Activated CD4-positive, alpha-beta T cell treated with anti-CD3 and anti-CD28 coated beads for 4 hours (primary cell): Measurements from ENCODE around the gene IGF1.
"Not testable (repeated sequence)": the region's sequence is repeated elsewhere in the genome, so short reads cannot be mapped to it uniquely, and the experiment has no call there.

Source experiments
- DNase-seq, 2 donors: peaks; one replicate each; pipeline ENCODE4 v3.0.0-alpha.2; 2020

IGF1 gene

DNA sequence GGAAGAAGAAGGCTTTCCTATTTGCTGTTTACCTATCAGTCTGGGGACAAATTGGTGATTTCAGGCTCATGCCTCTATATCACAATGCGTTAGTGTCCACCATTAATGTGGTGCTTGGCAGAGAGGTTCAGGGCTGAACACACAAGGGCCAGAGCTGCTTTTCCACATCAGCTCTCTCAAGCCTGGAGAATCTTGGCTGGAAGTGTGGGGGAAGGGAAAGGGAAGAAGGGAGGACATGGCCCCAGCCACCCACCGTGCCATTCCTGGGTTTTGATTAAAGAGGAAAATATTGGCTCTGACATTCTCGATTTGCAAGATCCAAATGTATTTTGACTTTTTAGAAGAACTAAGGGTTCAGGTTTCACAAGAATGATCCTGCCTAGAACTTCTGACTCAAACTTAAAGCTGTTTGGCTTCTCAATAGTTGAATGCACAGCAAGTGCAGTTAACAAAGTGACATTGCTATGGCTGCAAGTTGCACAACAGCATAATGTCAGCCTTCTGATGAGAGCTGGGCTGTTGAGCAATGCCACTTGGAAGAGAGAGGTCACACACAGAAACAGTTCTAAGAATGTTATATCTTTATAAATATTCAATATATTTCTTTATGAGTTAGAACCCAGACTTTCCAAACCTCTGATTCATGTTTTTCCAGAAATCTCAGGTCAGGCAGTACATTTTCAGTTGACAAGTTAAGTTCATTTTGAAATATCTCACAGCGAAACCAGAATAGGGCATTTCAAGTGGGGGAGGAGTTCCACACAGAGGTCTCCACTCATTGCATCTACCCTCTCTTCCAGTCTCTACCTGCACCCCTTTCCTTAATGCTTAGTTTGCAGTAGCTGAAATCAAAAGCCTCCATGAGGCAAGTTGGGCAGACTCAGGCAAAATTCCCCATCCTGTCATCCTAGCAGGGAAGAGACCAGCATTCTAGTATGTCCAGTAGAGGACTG lies 25.3 kb downstream of the IGF1 start:
- no peak for DNase-seq

DNA sequence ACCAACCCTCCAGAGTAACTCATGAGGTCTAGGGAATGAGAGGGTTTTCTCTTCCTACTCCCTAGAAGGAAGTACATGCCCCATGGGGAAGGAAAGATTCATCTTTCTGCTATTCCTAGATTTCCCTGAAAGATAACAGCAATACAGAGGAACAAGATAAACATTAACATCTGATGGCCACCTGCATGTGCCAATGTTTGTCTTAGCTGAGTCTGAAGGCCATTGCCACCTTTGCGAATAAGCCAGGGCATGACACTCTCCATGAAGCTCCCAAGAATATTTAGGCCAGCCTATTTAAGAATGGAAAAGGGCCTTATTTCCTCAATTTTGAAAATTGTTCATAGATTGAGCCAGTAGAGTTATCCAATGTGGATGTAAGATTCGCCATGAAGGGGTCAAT lies 26.0 kb downstream of the IGF1 start:
- no peak for DNase-seq

DNA sequence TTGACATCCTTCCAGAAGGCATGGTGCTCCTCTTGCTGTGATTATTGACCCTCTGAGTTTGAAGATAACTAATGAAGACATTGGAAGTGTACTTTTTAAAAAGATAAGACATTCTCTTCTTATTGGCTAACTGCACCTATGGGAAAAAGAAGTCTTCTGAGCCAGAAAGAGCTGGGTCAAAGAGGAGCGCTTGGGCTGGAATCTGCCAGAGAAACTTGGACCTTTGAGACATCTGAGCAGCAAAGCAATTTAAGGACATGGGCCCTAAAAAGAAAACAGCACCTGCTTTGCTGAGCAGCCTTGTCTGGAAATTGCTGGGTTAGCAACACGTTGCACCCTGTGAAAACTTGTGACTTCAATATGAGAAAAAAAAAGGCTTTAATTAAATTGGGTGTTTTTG lies 27.8 kb downstream of the IGF1 start:
- DNase-seq, result no peak

DNA sequence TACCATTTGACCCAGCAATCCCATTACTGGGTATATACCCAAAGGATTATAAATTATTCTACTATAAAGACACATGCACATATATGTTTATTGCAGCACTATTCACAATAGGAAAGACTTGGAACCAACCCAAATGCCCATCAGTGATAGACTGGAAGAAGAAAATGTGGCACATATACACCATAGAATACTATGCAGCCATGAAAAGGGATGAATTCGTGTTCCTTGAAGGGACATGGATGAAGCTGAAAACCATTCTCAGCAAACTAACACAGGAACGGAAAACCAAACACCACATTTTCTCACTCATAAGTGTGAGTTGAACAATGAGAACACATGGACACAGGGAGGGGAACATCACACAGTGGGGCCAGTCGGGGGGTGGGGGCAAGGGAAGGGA lies 31.3 kb downstream of the IGF1 start:
- DNase-seq, result not testable (repeated sequence)

DNA sequence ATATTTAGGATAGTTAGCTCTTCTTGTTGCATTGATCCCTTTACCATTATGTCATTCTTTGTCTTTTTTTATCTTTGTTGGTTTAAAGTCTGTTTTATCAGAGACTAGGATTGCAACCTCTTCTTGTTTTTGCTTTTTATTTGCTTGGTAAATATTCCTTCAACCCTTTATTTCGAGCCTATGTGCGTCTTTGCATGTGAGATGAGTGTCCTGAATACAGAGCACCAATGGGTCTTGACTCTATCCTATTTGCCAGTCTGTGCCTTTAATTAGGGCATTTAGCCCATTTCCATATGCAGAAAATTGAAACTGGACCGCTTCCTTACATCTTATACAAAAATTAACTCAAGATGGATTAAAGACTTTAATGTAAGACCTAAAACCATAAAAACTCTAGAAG lies 32.9 kb downstream of the IGF1 start:
- DNase-seq, result not testable (repeated sequence)

DNA sequence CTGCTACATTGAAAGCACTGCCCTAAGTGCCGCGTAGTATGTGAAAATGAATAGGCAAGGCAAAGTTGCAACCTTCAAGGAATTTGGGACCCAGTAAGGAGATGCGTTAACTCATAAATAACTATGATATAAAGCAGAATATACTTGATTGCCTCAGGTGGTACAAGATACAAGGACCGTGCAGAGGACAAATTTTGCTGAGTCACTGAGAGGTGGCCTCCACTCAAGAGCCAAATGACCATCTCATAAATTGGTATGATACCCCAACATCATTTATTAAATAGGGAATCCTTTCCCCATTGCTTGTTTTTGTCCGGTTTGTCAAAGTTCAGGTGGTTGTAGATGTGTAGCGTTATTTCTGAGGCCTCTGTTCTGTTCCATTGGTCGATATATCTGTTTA lies 35.7 kb downstream of the IGF1 start:
- DNase-seq, result no peak

DNA sequence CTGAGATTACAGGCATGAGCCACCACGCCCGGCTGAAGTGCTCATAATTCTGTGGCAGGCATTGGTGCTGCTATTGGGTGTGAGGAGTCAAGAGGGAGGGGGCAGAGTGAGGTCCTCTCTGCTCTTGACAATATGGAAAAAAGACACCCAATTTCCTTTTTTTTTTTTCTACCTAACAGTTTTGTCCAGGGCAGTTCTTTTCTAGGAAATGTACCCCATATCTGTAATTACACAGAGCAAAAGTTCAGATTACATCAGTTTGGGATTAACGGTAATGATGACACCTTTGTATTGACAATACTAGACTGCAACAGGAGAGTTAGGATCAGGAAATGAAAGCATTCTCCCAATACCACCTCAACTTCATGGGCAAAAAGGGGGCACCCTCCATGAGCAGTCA lies 36.3 kb downstream of the IGF1 start:
- no peak for DNase-seq

DNA sequence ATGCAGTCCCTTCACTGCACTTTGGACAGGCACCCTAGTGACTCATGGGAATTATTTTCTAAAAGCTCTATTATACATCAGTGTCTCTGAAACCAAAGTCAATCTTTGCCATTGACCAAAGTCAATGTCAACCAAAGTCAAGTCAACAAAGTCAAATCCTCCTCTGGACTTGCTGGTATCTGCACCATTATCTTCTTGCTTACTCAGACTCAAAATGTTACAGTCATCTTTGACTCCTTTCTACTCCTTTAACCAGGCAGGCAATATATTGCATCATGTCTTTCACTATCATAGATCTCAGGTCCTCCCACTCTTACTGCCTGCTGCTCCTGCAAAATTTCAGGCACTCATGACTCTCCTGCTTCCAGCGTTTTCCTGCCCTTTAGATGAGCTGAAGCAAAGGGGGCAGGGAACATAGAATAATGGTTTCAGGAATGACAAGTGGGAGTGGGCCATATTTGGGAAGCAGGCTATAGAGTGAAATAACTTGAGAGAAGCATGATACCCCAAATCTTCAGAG lies 39.2 kb downstream of the IGF1 start:
- DNase-seq, result no peak

DNA sequence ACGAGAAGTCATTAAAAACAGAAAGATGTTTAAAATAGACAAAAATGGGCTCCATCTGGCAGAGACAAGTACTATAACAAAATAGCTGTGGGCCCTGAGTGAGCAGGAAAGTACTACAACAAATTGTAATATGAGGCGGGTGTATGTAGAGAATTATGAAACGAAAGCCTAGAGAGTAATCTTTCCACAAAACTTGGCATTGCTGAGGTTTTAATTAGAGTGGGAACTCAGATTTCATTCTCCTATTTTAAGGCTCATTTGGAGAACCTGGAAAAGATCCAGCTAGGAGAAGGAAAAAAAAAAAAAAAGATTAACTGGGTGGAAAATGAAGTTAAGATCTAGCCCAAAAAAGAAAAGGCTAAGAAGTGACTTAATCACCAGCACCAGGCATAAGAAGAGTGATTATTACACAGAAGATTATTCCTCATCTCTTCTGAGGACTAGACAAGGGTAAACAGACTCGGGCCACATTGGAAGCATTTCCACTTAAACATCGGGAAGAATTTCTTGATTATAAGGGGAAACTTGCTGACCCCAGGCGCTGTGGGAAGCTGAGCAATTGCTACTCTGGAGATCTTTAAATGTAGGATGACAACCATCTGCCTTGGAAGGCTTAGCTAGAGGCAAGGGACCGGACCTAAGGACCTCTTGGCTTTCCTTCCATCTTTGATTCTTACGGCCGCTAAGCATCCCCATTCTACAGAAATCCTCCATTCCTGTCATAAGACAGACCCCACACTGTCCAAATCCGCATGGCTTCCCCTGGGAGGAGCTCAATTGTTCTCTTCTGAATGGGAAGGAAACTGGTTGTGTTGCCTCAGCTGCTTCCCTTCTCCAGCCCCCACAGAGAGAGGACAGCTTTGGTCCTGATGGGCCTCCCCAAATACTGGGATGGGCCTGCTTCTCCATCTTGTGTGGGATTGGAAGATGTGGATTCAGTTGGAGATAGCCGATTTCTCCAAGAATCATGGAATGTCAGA lies 40.6 kb downstream of the IGF1 start:
- no peak for DNase-seq

DNA sequence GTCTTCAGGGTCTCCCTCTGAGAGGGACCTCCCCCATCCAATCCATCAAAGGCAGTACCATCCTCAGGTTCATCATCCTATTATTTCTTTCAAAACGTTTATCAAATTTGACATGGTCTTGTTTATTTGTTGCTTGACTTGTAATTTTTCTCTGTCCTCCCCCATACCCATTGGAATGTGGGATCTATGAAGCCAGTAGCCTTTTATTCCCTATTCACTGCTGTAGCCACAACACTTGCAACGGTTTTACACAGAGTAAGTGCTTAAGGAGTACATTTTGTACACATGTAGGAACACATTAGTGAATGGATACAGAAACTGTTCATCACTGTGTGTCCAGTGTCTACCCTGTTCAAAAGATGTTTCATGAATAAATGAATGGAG lies 41.5 kb downstream of the IGF1 start:
- no peak for DNase-seq

DNA sequence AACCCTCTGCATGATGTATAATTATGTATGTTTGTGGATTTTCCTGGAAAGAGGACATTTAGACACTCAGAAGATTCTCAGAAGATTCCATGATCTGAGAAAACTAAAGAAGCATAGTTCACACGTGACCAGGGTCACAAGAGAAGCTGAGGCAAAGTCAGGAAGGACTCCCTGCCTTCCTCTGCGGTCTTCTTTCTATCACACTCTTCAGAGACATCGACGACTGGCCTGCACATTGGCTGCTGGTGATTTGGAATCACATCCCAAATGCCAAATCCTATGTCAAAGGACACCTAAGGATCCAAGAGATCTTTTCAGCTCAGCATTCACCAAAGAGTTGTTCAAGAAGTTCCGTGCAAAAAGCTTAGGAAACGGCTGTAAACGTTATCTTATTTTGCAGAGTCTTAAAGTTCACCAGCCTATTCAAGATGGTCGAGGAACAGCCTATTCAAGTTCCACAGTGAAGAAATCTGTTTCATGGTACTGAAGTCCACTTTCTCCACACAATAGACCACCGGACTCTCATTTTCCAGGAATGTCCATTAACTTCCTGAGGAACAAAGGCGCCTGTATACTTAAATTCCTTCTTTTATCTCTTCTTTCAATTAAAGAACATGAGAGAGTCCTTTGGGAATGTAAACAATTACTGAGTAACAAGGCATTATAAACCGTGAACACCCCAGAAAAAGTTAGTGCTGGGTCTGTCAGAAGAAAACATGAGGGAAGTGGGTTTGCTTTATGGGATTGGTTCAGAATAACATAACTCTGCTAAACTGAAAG lies 42.1 kb downstream of the IGF1 start:
- no peak for DNase-seq

DNA sequence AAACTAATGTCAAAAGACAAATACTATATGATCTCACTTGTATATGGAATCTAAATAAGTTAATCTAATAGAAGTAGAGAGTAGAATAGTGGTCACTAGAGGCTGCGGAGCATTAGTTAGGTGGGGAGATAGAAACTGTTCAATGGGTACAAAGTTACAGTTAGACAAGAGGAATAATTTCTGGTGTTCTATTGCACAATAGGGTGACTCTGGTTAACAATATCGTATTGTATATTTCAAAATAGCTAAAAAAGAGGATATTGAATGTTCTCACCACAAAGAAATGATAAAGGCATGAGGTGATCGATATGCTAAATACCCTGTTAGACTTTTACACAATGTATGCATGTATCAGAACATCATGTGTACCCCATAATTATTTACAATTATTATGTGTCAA lies 42.9 kb downstream of the IGF1 start:
- DNase-seq, result no peak

DNA sequence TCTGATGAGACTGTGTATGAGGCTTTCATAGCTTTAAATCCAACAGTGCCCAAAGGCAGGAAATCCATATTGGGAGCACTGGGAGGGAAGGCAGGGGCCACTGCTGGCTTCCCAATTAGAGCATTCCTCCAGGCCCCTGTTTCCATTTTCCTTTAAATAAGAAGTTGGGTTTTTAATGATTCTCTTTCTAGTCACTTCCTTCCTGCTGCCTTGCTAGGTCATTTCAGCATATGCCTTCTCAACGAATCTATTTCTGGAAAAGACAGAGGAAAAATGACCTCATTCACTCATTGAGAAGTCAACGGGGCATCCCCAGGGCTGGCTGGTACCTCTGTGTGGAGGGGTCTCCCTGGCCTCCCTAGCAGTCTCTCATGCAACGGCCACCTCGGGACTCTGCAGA lies 43.5 kb downstream of the IGF1 start:
- no peak for DNase-seq

DNA sequence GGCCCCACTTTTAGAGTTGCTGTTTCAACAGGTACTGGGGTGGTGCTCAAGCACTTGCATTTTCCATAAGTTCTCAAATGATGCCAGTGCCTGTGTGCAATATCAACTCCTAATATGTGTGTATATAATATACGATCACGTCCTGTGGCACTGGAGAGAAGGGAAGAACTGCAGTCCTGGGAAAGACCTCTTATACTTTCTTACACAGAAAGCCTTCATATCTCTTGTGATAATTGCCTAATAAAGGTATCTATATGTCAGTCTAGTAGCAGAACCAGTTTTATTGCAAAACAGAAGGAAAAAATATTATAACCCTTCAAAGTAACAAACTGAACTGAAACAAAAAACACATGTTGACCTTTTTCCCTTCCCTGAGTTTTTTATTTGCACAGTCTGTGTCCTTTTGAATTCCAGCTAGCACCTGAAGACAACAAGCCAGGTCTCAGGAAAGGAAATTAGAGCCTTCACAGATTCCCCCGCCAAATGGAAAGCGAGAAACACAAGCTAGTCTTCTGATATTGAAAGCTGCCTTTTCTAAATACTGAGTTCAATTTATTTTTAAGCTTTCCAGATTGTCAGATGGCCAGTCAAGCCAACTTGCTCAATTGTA lies 44.4 kb downstream of the IGF1 start:
- no peak for DNase-seq

DNA sequence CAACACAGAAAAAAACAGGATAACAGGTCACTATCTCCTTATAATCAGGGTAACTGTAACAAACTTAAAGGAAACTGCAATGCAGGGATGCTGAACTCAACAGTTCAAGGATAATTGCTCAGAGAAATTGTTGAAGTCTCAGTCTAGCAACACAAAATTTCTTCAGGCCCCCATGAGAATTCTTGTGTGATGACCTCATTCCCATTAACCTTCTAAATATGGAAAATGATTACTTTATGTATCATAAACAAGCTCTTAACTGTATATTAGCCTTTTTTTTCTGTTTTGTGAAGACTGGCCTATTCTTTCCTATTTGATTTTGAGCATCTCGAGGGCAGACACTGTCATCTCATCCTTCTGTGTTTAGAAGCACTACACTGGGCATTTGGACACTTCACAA lies 47.1 kb downstream of the IGF1 start:
- DNase-seq, result no peak

DNA sequence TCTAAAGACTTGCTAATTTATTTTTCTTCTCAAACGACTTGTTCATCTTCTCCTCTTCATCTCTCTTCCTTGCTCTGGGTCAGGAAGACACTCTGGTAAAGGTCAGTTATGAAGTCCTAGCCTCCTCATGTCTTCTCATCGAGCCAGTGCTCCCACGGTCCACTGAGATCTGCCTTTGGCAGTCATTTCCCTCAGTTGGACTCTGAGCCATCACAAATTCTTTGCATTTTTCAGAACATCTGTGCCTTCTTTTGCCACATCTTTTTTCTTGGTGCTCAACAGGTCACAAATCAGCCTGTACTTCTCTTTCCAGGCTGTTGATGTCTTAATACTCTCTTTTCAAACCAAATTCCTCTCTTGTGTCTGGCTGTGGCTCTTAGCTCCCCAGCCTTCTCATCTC lies 49.7 kb downstream of the IGF1 start:
- no peak for DNase-seq

DNA sequence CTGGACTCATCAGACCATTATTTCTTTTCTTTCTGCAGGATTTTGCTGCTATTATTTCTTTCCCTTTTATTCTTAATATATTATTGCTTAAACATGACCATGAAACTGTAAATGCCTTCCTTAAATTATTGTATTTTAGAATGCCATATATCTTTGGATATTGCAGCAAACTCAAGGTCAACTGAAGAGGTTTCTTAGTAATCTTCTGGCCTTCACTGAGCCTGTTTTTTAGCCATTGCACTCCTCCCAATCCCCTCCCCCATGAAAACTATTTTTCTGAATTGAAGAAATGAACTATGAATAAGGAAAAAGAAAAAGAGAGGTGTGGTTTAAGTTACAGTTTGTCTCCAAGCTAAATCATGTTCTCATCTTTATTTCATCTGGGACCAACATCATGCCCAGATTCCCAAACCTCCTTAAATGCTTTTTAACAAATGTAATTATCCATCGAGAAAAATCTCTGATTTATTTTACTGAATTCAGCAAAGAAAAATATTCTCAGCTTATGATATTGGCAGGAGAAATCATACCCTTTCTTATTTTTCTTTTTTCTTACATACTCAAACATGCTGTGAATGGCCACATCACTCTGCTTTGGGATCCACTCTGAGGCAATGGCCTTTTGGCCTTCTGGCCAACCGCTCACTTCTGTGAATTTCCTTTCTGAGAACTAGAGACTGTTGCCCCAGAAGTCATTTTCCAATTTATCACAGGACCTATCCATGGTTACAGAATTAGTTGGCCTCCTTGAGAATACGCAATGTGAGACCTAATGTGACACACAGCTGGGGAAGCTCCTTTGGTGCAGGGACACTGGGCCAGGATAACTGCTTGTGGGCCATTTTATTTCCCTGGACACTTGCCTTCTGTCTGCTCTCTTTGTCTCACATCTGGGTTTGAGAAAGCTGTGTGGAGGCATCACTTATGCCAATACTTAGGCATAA lies 50.9 kb downstream of the IGF1 start:
- no peak for DNase-seq

DNA sequence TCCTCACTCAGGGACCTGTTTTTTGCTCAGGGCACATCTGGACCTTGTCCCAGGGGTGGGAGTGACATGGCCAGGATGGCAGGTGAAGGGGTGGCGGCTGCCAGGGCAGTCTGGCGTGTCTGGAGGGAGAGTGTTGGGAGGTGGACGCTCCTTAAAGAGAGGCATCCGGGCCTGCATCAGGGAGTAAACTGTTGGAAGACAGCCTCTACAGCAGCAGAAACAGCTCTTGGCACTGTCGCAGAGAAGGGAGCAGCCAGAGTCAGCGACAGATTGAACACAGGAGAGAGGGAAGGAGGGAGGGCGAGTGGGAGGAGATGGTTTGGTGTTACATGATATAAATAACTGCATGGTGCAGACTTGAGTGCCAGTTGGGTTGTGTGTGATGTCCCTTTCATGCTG lies 52.8 kb downstream of the IGF1 start:
- no peak for DNase-seq

DNA sequence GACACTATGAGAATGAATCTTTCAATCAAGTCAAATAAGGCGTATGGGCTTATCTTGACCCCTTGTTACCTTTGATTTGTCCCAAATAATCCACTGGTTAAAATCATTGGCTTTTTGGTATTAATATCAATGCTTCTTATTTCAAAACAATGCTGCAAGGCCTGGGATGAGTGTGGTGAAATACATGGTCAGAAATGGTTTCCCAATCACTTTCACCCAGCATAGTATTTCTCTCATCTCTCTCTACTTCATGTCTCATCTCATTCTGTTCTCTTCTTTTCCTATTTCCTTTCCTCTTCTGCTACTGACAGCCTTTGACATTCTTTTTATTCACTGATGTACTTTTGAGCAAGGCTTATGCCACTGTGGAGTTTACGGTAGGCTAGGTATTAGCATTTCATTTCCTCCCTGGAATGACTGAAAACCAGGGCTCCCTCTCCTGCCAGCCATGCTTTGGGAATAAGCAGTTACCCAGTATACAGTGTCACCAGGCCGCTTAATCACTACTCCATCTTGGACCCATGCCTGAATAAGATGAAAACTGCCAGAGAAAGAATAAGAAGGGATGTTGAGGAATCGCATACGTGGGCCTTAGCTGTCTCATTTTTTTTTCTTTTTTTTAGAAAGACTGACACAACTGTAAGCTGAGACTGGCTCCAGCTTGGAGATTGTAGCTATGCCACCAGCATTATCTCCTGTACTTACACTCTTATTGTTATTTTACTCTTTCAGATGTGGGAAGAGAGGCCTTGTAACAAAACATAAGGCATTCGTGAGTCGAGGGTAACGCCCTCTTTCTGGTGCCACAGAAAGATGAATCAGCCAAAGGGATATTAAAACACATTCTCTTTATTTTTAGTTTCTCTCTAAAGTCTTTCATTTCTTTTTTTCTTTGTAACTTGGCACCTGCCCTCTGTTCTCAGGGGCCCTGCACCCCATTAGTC lies 53.5 kb downstream of the IGF1 start:
- DNase-seq, result no peak
